SHP77 treated with DMSO at 0.1 percent for 48 hours (cell line): Measurements from ENCODE around the gene B3GNT9.

Source experiments
- DNase-seq: peaks from one replicate; lab custom pipeline; 2025; lab: John Stamatoyannopoulos, UW

Gene B3GNT9

DNA sequence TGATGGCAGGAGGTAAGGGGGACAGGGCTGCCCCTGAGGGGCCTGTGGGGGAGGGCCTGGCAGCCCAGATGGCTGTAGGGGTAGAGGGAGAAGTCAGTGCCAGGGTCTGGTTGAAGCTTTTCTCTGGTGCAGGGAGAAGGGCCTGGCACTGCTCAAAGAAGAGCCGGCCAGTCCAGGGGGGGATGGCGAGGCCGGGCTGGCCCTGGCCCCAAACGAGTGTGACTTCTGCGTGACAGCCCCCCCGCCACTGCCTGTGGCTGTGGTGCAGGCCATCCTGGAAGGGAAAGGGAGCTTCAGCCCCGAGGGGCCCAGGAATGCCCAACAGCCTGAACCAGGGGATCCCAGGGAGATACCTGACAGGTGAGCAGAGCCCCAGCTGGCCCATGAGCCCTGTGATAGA, 16.8 kb upstream of the B3GNT9 start:
- no peak for DNase-seq

- no peak for DNase-seq
These were observed 15.9 kb upstream of the B3GNT9 start for GRCh38 chr16:67166598-67167168.

DNA sequence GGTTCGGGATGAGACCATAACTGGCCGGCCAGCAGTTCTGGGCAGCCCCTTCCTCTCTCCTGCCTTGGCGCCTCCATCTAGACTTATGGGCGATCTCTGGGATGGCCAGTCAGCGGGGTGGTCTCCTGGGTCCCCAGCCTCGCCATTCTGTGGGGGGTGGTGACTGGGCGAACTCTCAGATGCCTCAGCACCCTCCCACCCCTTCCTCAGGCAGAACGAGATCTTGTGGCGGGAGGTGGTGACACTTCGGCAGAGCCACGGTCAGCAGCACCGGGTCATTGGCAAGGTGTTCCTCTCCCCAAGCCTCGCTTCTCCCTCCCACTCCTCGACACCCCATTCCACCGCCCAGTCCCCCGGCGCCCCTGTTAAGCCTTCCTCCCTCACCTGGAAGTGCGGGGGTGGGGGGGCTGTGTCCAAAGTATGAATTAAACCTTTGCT, 15.3 kb upstream of the B3GNT9 start:
- no peak for DNase-seq

DNA sequence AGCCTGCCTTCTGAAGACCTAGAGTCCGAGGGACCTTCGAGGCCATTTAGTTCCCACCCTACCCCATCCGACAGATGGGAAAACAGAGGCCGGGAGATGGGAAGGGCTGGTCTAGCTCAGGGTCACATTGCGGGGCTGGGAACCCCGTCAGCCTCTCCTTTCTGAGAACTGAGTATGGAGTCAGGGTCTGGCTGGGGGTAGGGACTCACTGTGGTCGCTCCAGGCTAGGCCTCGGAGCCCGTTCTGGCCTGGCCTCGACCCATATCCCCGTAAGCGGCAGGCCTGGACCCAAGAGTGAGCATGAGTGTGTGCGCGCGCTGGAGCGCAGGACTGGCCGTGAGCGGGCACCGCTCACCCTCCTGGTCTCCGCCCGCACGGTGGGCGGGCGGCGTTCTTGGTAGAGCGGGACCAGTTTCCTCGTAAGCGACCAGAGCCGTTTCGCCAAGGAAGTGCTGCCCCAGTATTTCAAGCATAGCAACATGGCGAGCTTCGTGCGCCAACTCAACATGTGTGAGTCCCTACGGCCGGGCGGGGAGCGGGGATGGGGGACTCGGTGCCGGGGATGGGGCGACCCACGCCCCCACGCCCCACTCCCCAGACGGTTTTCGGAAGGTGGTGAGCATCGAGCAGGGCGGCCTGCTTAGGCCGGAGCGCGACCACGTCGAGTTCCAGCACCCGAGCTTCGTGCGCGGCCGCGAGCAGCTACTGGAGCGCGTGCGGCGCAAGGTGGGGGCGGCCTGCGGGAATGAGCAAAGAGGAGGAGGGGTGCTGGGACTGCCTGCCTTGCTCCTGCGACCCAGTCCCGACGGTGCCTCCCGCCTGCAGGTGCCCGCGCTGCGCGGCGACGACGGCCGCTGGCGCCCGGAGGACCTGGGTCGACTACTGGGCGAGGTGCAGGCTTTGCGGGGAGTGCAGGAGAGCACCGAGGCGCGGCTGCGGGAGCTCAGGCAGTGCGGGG, 14.6 kb upstream of the B3GNT9 start:
- no peak for DNase-seq

- DNase-seq: no peak
These were observed 13.8 kb upstream of the B3GNT9 start, which contains the start of gene HSF4 for GRCh38 chr16:67164599-67165061. TSS of gene HSF4 (plus strand) at chr16:67164745. CDS start at chr16:67164812, 67 bp downstream.

- no peak for DNase-seq
These were observed 13.3 kb upstream of the B3GNT9 start for GRCh38 chr16:67163999-67164558.

DNA sequence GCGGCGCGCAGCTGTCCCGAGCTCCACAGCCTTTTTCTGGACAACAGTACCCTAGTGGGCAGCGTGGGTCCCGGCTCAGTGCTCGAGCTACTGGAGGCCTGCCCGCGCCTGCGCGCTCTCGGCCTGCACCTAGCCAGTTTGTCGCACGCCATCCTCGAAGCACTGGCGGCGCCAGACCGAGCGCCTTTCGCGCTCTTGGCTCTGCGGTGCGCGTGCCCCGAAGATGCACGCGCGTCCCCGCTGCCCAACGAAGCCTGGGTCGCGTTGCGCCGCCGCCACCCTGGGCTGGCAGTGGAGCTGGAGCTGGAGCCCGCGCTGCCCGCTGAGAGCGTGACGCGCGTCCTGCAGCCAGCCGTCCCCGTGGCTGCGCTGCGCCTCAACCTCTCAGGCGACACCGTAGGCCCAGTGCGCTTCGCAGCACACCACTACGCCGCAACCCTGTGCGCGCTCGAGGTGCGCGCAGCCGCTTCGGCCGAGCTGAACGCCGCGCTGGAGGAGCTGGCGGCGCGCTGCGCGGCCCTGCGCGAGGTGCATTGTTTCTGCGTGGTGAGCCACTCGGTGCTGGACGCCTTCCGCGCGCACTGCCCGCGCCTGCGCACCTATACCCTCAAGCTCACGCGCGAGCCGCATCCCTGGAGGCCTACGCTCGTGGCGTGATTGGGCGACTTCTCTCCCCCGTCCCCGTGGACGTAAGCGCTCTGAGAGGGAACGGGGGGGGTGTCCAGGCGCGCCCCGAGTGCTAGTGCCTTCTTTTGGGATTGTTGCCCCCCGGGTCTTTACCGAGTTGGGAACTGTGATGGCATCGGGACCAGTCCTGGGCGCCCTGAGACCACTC, 12.6 kb upstream of the B3GNT9 start:
- no peak for DNase-seq

GRCh38 chr16:67162506-67163163, 11.8 kb upstream of the B3GNT9 start:
- no peak for DNase-seq

GRCh38 chr16:67161595-67162058, 10.8 kb upstream of the B3GNT9 start:
- peak; percentile 10 for DNase-seq

- DNase-seq: no peak
These were observed 8.1 kb upstream of the B3GNT9 start for GRCh38 chr16:67158637-67159600.

GRCh38 chr16:67157892-67158635, 7.3 kb upstream of the B3GNT9 start:
- DNase-seq: no peak

DNA sequence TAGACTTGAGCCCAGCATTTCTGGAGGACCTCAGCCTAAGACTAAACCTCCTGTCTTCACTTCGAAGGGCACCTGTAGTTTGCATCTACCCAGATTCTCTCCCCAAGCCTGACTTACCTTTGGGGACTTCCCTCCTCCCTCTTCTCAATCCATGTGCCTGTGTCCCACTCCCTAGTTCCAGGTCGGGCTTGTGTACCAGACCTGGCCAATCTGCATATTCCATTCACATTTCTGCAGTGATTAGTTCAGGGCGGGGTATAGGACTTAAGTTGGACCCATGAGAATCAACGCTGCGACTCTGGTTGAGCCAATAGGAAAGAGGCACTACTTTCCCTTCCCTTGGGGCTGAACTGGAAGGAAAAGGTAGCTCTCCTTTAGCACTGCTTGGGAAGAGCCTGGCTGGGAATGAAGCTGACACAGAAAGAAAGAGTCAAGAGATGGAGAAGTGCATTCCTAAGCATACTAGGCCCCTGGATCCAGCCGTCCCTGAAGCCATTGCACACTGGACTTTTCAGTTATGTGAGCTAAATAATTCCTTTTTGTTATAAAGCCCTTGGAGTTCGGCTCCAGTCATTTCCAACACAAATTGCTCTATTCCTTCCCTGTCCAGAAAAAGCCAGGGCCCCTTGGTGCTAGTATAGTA, 6.4 kb upstream of the B3GNT9 start:
- no peak for DNase-seq

DNA sequence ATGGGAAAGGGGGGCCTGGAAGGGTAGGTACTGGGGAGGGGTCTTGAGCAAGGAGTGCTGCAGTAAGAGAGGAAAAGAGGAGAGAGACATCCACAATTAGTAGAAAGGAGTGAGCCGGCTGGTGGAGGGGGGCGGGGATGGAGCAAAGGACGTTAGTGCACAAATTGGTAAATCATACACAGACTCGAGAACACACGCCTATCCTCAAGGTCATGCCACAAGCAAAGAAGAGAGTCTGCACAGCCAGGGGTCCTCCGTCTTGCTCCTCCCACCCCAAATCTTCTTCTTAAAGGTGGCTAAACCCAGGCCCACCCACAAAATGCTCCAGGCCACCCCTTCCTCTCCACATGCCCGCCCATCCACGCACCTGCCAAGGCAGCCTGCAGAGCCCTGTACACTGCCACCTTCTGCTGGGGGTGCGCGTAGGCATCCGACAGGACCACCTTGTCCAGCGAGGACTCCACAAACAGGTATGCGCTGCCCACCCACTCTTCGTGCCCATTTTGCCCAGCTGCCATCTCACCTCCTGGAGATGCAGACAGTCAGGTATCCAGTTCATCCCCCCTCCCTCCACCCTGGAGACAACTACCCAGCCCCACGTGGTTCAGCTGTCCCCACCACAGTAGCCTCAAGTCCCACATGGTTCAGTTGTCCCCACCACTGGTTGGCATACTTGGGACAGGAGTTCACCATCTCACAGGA, 5.5 kb upstream of the B3GNT9 start:
- no peak for DNase-seq

GRCh38 chr16:67155295-67156142, 4.7 kb upstream of the B3GNT9 start:
- DNase-seq: peak; percentile 31

DNA sequence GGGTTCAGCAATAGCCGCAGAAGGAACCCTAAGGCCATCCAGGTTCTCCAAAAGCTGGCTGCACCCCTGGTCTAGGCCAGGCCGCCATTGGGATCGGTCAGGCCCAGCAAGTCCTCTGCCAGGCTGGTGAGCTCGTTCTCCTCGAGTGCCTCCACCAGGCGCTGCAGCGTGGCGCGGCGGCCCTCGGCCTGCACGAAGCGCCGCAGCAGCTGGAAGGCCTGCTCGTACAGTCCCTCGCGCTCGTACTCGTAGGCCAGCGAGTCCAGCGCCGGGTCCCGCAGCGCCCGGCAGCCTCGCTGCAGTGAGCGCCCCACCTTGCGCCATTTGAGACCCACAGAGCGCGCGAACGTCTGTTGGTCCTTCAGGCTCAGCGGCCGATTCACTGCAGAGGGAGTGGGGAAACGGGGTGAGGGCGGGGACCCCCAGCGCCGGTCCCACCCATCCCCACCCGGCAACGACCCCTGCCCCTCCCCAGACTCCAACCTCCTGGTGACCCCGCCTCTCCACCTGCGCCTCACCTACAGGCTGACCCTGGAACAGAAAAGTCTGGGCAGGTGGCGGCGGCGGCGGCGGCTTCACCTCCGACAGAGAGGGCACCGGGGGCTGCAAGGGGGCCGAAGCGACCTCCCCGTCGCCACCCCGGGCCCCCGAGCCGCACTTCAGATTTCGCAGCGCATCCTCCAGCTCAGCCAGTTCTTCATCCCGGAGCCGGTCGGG, 3.9 kb upstream of the B3GNT9 start:
- no peak for DNase-seq

DNA sequence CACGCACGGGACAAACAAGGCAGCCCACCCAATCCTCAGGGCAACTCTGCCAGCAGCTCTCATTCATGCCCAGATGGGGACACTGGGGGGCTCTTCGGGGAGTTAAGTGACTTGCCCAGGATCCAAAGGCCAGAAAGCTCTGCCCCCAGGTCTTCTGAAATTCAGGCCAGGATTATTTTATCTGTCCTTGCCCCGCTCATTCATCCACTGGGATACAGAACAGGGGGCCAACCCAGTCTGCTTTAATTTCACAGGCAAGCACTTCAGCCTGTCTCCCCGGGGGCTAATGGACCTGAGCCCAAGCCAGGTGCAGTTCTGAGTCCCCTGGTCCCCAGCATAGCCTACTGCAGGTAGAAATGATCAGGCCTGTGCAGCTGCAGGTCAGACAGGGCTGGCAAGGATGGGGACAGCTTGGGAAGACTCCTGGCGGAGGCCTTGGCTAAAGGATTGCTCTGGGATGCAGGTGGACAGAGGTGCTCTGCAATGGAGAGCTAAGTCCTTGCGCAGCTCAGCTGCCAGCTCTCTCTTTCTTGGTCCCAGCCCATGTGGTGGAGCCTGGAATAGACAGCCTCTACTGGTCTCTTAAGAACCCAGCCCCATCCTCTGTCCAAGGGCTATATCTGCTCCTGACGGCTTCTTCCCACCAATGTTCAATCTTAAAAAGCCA, 766 bp upstream of the B3GNT9 start:
- DNase-seq: no peak
